Mesendoderm (in vitro differentiated cells): Measurements from ENCODE around the gene CACNA2D4.

Experiments used
- DNase-seq: peaks from one replicate; pipeline ENCODE4 v3.0.0; 2013
- H2AK5ac ChIP-seq: 2 replicates; pipeline ENCODE4 v1.6.1; 2013; ENCODE audit warnings: low read length, inconsistent platforms
- H2BK120ac ChIP-seq: 2 replicates; pipeline ENCODE4 v1.6.1; 2013; ENCODE audit warnings: low read depth, mild to moderate bottlenecking, low read length, moderate library complexity, mixed read lengths
- H2BK15ac ChIP-seq: replicated peaks from 2 replicates; pipeline ENCODE4 v1.6.1; 2013; ENCODE audit warnings: low read depth, mild to moderate bottlenecking, moderate library complexity
- H2BK5ac ChIP-seq: 2 replicates; pipeline ENCODE4 v1.6.1; 2013; ENCODE audit warnings: low read length, inconsistent platforms
- H3K18ac ChIP-seq: 2 replicates; pipeline ENCODE4 v1.6.1; 2013; ENCODE audit warnings: mild to moderate bottlenecking, low read length, mixed read lengths
- H3K23ac ChIP-seq: one replicate; pipeline ENCODE4 v1.6.1; 2013; ENCODE audit warnings: low read length
- H3K27ac ChIP-seq: 2 replicates; pipeline ENCODE4 v1.5.1; 2013; ENCODE audit warnings: low read depth, mild to moderate bottlenecking, inconsistent platforms, low read length, moderate library complexity
- H3K27me3 ChIP-seq: 2 replicates; pipeline ENCODE4 v1.6.1; 2013; ENCODE audit warnings: low read length, control low read depth, mild to moderate bottlenecking, inconsistent platforms; ENCODE audit not compliant: insufficient read depth, poor library complexity
- H3K36me3 ChIP-seq: 2 replicates; pipeline ENCODE4 v1.6.1; 2013; ENCODE audit warnings: low read length, inconsistent platforms; ENCODE audit not compliant: control insufficient read depth, insufficient read depth
- H3K4ac ChIP-seq: one replicate; pipeline ENCODE4 v1.6.1; 2013; ENCODE audit warnings: low read depth, mild to moderate bottlenecking, low read length, moderate library complexity
- H3K4me1 ChIP-seq: 2 replicates; pipeline ENCODE4 v1.6.1; 2013; ENCODE audit warnings: low read depth, low read length, inconsistent platforms; ENCODE audit not compliant: control insufficient read depth
- H3K4me2 ChIP-seq: 2 replicates; pipeline ENCODE4 v1.6.1; 2013; ENCODE audit warnings: low read length
- H3K4me3 ChIP-seq: 2 replicates; pipeline ENCODE4 v1.5.1; 2013; ENCODE audit warnings: mild to moderate bottlenecking, low read length
- H3K56ac ChIP-seq: one replicate; pipeline ENCODE4 v1.6.1; 2013; ENCODE audit warnings: low read length
- H3K79me1 ChIP-seq: 2 replicates; pipeline ENCODE4 v1.6.1; 2013; ENCODE audit warnings: low read length, inconsistent platforms
- H3K79me2 ChIP-seq: 2 replicates; pipeline ENCODE4 v1.6.1; 2013; ENCODE audit warnings: mild to moderate bottlenecking, low read length; ENCODE audit not compliant: control insufficient read depth, insufficient read depth
- H3K9ac ChIP-seq: 2 replicates; pipeline ENCODE4 v1.6.1; 2013; ENCODE audit warnings: low read length, inconsistent platforms
- H4K5ac ChIP-seq: one replicate; pipeline ENCODE4 v1.6.1; 2013; ENCODE audit warnings: low read length
- H4K8ac ChIP-seq: one replicate; pipeline ENCODE4 v1.6.1; 2013; ENCODE audit warnings: low read depth, mild to moderate bottlenecking, control low read depth, low read length, moderate library complexity
- WGBS: extraction: QIAGEN DNeasy Blood & Tissue Kit; methylation state at CpG from one replicate; pipeline ENCODE4 v1.1.7; 2013; ENCODE audit warnings: low lambda C conversion rate, missing lambda C conversion rate; ENCODE audit not compliant: insufficient coverage; ENCODE audit errors: extremely low coverage; 5-methylcytosine and 5-hydroxymethylcytosine counted together

Gene CACNA2D4

GRCh38 chr12:1890119-1890703 is 28.2 kb downstream of the CACNA2D4 start:
- H3K18ac ChIP-seq: no peak overlapping the region
- no peak overlapping the region for H4K5ac ChIP-seq
- no peak overlapping the region for H4K8ac ChIP-seq
- WGBS: no CpG with 5 or more reads among the region's 8 CpGs
- H3K79me1 ChIP-seq: no peaks in the 10 kb centered on the region
- no peaks in the 10 kb centered on the region for H3K79me2 ChIP-seq
- no peak overlapping the region for H2BK120ac ChIP-seq
- no peak overlapping the region for H2BK15ac ChIP-seq
- no peak overlapping the region for H3K23ac ChIP-seq
- no peak overlapping the region for H3K27ac ChIP-seq
- H3K27me3 ChIP-seq: no peaks in the 10 kb centered on the region
- no peak overlapping the region for H3K9ac ChIP-seq
- H3K4me1 ChIP-seq: no peaks in the 10 kb centered on the region
- no peak overlapping the region for H3K4me3 ChIP-seq
- H3K36me3 ChIP-seq: no peaks in the 10 kb centered on the region
- DNase-seq: no peak
- H3K4me2 ChIP-seq: no peak overlapping the region
- no peak overlapping the region for H3K4ac ChIP-seq
- H3K56ac ChIP-seq: no peak overlapping the region
- H2AK5ac ChIP-seq: no peak overlapping the region
- H2BK5ac ChIP-seq: no peak overlapping the region

DNA sequence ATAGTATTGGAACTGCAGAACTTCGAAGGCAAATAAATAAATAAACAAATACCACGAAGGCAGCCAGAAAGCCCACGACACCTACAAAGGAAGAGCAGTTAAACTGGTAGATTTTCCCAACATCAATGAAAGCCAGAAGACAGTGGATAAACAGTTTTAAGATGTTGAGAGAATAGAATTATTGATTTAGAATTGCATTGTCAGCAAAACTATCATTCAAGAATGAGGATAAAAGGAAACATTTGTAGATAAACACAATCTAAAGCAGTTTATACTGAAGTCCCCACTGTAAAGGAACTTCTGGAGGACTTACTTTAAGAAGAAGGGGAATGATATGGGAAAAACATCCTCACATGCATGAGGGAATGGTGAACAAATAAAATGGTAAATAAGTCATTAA is 29.5 kb downstream of the CACNA2D4 start:
- WGBS: no CpG with 5 or more reads among the region's 3 CpGs
- H3K4me1 ChIP-seq: no peaks in the 10 kb centered on the region
- no peak overlapping the region for H3K27ac ChIP-seq
- H3K56ac ChIP-seq: no peak overlapping the region
- no peak overlapping the region for H3K9ac ChIP-seq
- no peaks in the 10 kb centered on the region for H3K79me2 ChIP-seq
- H4K5ac ChIP-seq: no peak overlapping the region
- H3K23ac ChIP-seq: no peak overlapping the region
- H2BK120ac ChIP-seq: no peak overlapping the region
- H4K8ac ChIP-seq: no peak overlapping the region
- no peaks in the 10 kb centered on the region for H3K27me3 ChIP-seq
- H3K79me1 ChIP-seq: no peaks in the 10 kb centered on the region
- H2BK5ac ChIP-seq: no peak overlapping the region
- DNase-seq: no peak
- H3K4me3 ChIP-seq: no peak overlapping the region
- H3K36me3 ChIP-seq: no peaks in the 10 kb centered on the region
- H3K4me2 ChIP-seq: no peak overlapping the region
- no peak overlapping the region for H3K4ac ChIP-seq
- no peak overlapping the region for H2AK5ac ChIP-seq
- no peak overlapping the region for H3K18ac ChIP-seq
- no peak overlapping the region for H2BK15ac ChIP-seq

DNA sequence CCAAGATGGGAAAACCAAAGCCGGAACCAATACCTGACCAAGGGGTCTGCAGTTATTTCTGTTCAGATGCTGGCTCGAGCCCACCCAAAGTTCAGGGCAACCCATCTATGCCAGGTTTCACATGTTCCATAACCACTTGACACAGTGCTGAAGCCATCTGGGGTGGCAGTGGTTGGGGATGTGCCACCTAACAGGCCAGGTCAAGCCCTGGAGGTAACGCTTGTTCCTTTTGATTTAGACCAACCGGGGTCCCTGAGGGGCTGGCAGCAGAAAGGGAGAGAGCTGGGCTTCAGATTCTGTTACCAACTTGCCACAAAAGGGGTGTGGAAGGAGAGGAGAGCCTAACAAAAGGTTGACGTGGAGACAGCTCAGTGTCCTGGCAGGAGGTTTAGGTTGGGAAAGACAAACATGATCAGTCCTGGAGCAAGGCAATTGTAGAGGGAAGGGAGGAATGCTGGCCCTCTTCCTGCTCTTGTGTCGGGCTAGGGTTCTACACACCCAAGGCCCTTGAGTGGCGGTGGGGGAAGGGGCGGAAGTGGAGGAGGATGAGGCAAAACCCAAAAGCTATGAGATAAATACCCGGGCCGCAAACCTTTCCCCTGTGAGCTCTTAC is 31.9 kb downstream of the CACNA2D4 start:
- no CpG with 5 or more reads among the region's 10 CpGs for WGBS
- no peak overlapping the region for H3K27ac ChIP-seq
- no peak for DNase-seq

DNA sequence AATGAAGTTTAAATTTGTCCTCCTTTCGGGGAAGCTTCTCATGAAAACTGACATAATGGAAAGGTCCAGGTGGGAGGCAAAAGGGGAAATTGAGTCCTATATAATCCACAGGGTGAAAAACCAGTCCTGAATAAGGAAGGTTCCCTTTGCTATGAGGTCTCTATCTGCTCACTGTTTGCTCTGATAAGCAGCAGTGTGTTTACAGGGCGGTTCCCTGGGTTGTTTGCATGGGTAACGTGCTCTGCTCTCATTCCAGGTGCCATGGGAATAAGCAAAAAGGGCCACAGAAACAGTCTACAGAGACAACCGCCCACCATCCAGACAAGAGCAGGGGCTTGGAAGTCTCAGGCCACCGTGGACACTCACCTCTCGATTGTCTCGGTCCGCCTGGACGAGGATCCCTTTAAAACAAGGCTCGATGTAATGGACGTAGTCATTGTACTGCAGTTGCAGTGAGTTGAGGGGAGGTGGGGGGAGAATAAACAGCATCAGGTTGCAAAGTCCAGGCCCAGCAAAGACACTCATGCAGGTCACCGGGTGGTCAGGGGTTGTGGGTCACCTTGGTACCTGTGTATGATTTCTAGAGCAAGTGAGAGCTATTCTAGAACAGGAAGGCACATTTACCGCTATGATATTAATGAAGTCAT is 32.7 kb downstream of the CACNA2D4 start:
- Histone ChIP-seq H2AK5ac (no peak overlapping the region), H2BK5ac (no peak overlapping the region), H3K18ac (no peak overlapping the region), H3K4me1 (no peaks in the 10 kb centered on the region), H2BK120ac (no peak overlapping the region), H3K4me2 (no peak overlapping the region), H3K4me3 (no peak overlapping the region), H4K5ac (no peak overlapping the region), H3K9ac (no peak overlapping the region), H4K8ac (no peak overlapping the region), H3K79me1 (no peaks in the 10 kb centered on the region), H3K56ac (no peak overlapping the region), H3K27me3 (no peaks in the 10 kb centered on the region), H3K27ac (no peak overlapping the region), H3K36me3 (no peaks in the 10 kb centered on the region), H3K79me2 (no peaks in the 10 kb centered on the region), H3K4ac (no peak overlapping the region), H3K23ac (no peak overlapping the region), H2BK15ac (no peak overlapping the region)
- DNase-seq: no peak
- WGBS: no CpG with 5 or more reads among the region's 13 CpGs

More for the DNA sequence above, 31.9 kb downstream of the CACNA2D4 start:
- Histone ChIP-seq H4K5ac (no peak overlapping the region), H4K8ac (no peak overlapping the region), H3K56ac (no peak overlapping the region), H3K4me2 (no peak overlapping the region), H2BK15ac (no peak overlapping the region), H3K9ac (no peak overlapping the region), H3K23ac (no peak overlapping the region), H2AK5ac (no peak overlapping the region), H3K27me3 (no peaks in the 10 kb centered on the region), H3K79me2 (no peaks in the 10 kb centered on the region), H3K4me1 (no peaks in the 10 kb centered on the region), H3K18ac (no peak overlapping the region), H2BK120ac (no peak overlapping the region), H2BK5ac (no peak overlapping the region), H3K79me1 (no peaks in the 10 kb centered on the region), H3K4ac (no peak overlapping the region), H3K36me3 (no peaks in the 10 kb centered on the region), H3K4me3 (no peak overlapping the region)

GRCh38 chr12:1885082-1885596 is 33.3 kb downstream of the CACNA2D4 start:
- no peak overlapping the region for H4K8ac ChIP-seq
- no peak overlapping the region for H3K4me2 ChIP-seq
- H3K36me3 ChIP-seq: no peaks in the 10 kb centered on the region
- no peak overlapping the region for H2BK120ac ChIP-seq
- H3K79me1 ChIP-seq: no peaks in the 10 kb centered on the region
- no peak overlapping the region for H3K4me3 ChIP-seq
- H4K5ac ChIP-seq: no peak overlapping the region
- no peak overlapping the region for H3K23ac ChIP-seq
- no peak overlapping the region for H3K27ac ChIP-seq
- H2AK5ac ChIP-seq: no peak overlapping the region
- H3K27me3 ChIP-seq: no peaks in the 10 kb centered on the region
- no peak overlapping the region for H3K56ac ChIP-seq
- H3K79me2 ChIP-seq: no peaks in the 10 kb centered on the region
- no peak for DNase-seq
- no peaks in the 10 kb centered on the region for H3K4me1 ChIP-seq
- no CpG with 5 or more reads among the region's 5 CpGs for WGBS
- H2BK5ac ChIP-seq: no peak overlapping the region
- H2BK15ac ChIP-seq: no peak overlapping the region
- H3K18ac ChIP-seq: no peak overlapping the region
- no peak overlapping the region for H3K4ac ChIP-seq
- no peak overlapping the region for H3K9ac ChIP-seq
